ENCODE results near the gene HSPA12A.

HSPA12A gene

GRCh38 chr10:116654816-116655215 is 87.5 kb downstream of the HSPA12A start:
- no peak overlapping the region for H3K4me3 Mint-ChIP-seq
- no peak overlapping the region for H3K27ac Mint-ChIP-seq
- no peaks in the 10 kb centered on the region for H3K36me3 Mint-ChIP-seq (ENCODE audit: low read depth)
- no peak for DNase-seq
- no peaks in the 10 kb centered on the region for H3K4me1 Mint-ChIP-seq (ENCODE audit: low read depth)
- peaks cover 49% of the 10 kb centered on the region for H3K27me3 Mint-ChIP-seq
- peaks cover 8% of the 10 kb centered on the region for H3K9me3 Mint-ChIP-seq

GRCh38 chr10:116653885-116654284 is 88.5 kb downstream of the HSPA12A start:
- Mint-ChIP-seq H3K4me1 (ENCODE audit: low read depth) (no peaks in the 10 kb centered on the region), H3K4me3 (no peak overlapping the region), H3K27me3 (peaks cover 47% of the 10 kb centered on the region), H3K27ac (no peak overlapping the region), H3K36me3 (ENCODE audit: low read depth) (no peaks in the 10 kb centered on the region), H3K9me3 (peaks cover 14% of the 10 kb centered on the region)
- no peak for DNase-seq

- no peaks in the 10 kb centered on the region for H3K4me1 Mint-ChIP-seq (ENCODE audit: low read depth)
- peaks cover 17% of the 10 kb centered on the region for H3K9me3 Mint-ChIP-seq
- no peaks in the 10 kb centered on the region for H3K36me3 Mint-ChIP-seq (ENCODE audit: low read depth)
- H3K27me3 Mint-ChIP-seq: peaks cover 28% of the 10 kb centered on the region
- no peak overlapping the region for H3K4me3 Mint-ChIP-seq
- DNase-seq: no peak
- H3K27ac Mint-ChIP-seq: no peak overlapping the region
Measured at GRCh38 chr10:116648903-116649302, 93.5 kb downstream of the HSPA12A start.

- no peaks in the 10 kb centered on the region for H3K4me1 Mint-ChIP-seq (ENCODE audit: low read depth)
- H3K36me3 Mint-ChIP-seq (ENCODE audit: low read depth): no peaks in the 10 kb centered on the region
- no peak for DNase-seq
- H3K27ac Mint-ChIP-seq: no peak overlapping the region
- peaks cover 19% of the 10 kb centered on the region for H3K9me3 Mint-ChIP-seq
- no peak overlapping the region for H3K4me3 Mint-ChIP-seq
- peaks cover 43% of the 10 kb centered on the region for H3K27me3 Mint-ChIP-seq
Measured at GRCh38 chr10:116646502-116646901, 95.9 kb downstream of the HSPA12A start.

- no peak overlapping the region for H3K27ac Mint-ChIP-seq
- peaks cover 40% of the 10 kb centered on the region for H3K27me3 Mint-ChIP-seq
- H3K4me3 Mint-ChIP-seq: no peak overlapping the region
- no peaks in the 10 kb centered on the region for H3K36me3 Mint-ChIP-seq (ENCODE audit: low read depth)
- H3K9me3 Mint-ChIP-seq: peaks cover 10% of the 10 kb centered on the region
- DNase-seq: no peak
- H3K4me1 Mint-ChIP-seq (ENCODE audit: low read depth): peaks cover 10% of the 10 kb centered on the region
Measured at GRCh38 chr10:116637830-116638229, 104.5 kb downstream of the HSPA12A start.

- Mint-ChIP-seq H3K27me3 (peaks cover 33% of the 10 kb centered on the region), H3K27ac (no peak overlapping the region), H3K4me1 (ENCODE audit: low read depth) (peaks cover 10% of the 10 kb centered on the region), H3K9me3 (peaks cover 8% of the 10 kb centered on the region), H3K36me3 (ENCODE audit: low read depth) (no peaks in the 10 kb centered on the region), H3K4me3 (no peak overlapping the region)
- DNase-seq: no peak
Measured at GRCh38 chr10:116636976-116637375, 105.4 kb downstream of the HSPA12A start.

- Mint-ChIP-seq H3K9me3 (peaks cover 8% of the 10 kb centered on the region), H3K27ac (no peak overlapping the region), H3K27me3 (peaks cover 28% of the 10 kb centered on the region), H3K36me3 (ENCODE audit: low read depth) (no peaks in the 10 kb centered on the region), H3K4me3 (no peak overlapping the region), H3K4me1 (ENCODE audit: low read depth) (peaks cover 10% of the 10 kb centered on the region)
- DNase-seq: no peak
Measured at GRCh38 chr10:116636385-116636784, 106.0 kb downstream of the HSPA12A start.

GRCh38 chr10:116634126-116634975 is 108.0 kb downstream of the HSPA12A start:
- no peaks in the 10 kb centered on the region for H3K9me3 Mint-ChIP-seq
- peaks cover 10% of the 10 kb centered on the region for H3K4me1 Mint-ChIP-seq (ENCODE audit: low read depth)
- H3K27me3 Mint-ChIP-seq: peaks cover 13% of the 10 kb centered on the region
- H3K4me3 Mint-ChIP-seq: no peak overlapping the region
- DNase-seq: no peak
- H3K36me3 Mint-ChIP-seq (ENCODE audit: low read depth): no peaks in the 10 kb centered on the region
- H3K27ac Mint-ChIP-seq: no peak overlapping the region

GRCh38 chr10:116633216-116633600 is 109.2 kb downstream of the HSPA12A start:
- peaks cover 16% of the 10 kb centered on the region for H3K27me3 Mint-ChIP-seq
- no peak overlapping the region for H3K4me3 Mint-ChIP-seq
- DNase-seq: no peak
- peaks cover 10% of the 10 kb centered on the region for H3K4me1 Mint-ChIP-seq (ENCODE audit: low read depth)
- H3K27ac Mint-ChIP-seq: no peak overlapping the region
- H3K9me3 Mint-ChIP-seq: no peaks in the 10 kb centered on the region
- no peaks in the 10 kb centered on the region for H3K36me3 Mint-ChIP-seq (ENCODE audit: low read depth)

GRCh38 chr10:116632596-116633215 is 109.7 kb downstream of the HSPA12A start:
- no peak for DNase-seq
- no peak overlapping the region for H3K27ac Mint-ChIP-seq
- peaks cover 5% of the 10 kb centered on the region for H3K4me1 Mint-ChIP-seq (ENCODE audit: low read depth)
- H3K36me3 Mint-ChIP-seq (ENCODE audit: low read depth): no peaks in the 10 kb centered on the region
- no peak overlapping the region for H3K4me3 Mint-ChIP-seq
- H3K27me3 Mint-ChIP-seq: peaks cover 16% of the 10 kb centered on the region
- no peaks in the 10 kb centered on the region for H3K9me3 Mint-ChIP-seq

GRCh38 chr10:116631871-116632295 is 110.5 kb downstream of the HSPA12A start:
- Mint-ChIP-seq H3K4me3 (no peak overlapping the region), H3K9me3 (no peaks in the 10 kb centered on the region), H3K27ac (no peak overlapping the region), H3K36me3 (ENCODE audit: low read depth) (no peaks in the 10 kb centered on the region), H3K4me1 (ENCODE audit: low read depth) (peaks cover 2% of the 10 kb centered on the region), H3K27me3 (peaks cover 20% of the 10 kb centered on the region)
- no peak for DNase-seq

GRCh38 chr10:116630020-116630419 is 112.3 kb downstream of the HSPA12A start:
- Mint-ChIP-seq H3K4me1 (ENCODE audit: low read depth) (no peaks in the 10 kb centered on the region), H3K36me3 (ENCODE audit: low read depth) (no peaks in the 10 kb centered on the region), H3K27ac (no peak overlapping the region)

GRCh38 chr10:116629340-116629739 is 113.0 kb downstream of the HSPA12A start:
- DNase-seq: no peak
- H3K27me3 Mint-ChIP-seq: peaks cover 26% of the 10 kb centered on the region
- no peak overlapping the region for H3K27ac Mint-ChIP-seq
- H3K4me1 Mint-ChIP-seq (ENCODE audit: low read depth): no peaks in the 10 kb centered on the region
- no peaks in the 10 kb centered on the region for H3K9me3 Mint-ChIP-seq
- no peaks in the 10 kb centered on the region for H3K36me3 Mint-ChIP-seq (ENCODE audit: low read depth)
- H3K4me3 Mint-ChIP-seq: no peak overlapping the region

More at GRCh38 chr10:116630020-116630419, 112.3 kb downstream of the HSPA12A start:
- H3K9me3 Mint-ChIP-seq: no peaks in the 10 kb centered on the region
- no peak overlapping the region for H3K4me3 Mint-ChIP-seq
- no peak for DNase-seq
- peaks cover 25% of the 10 kb centered on the region for H3K27me3 Mint-ChIP-seq

GRCh38 chr10:116627386-116627933 is 114.9 kb downstream of the HSPA12A start:
- Mint-ChIP-seq H3K9me3 (no peaks in the 10 kb centered on the region), H3K4me1 (ENCODE audit: low read depth) (no peaks in the 10 kb centered on the region), H3K36me3 (ENCODE audit: low read depth) (no peaks in the 10 kb centered on the region), H3K4me3 (no peak overlapping the region), H3K27ac (no peak overlapping the region), H3K27me3 (peaks cover 35% of the 10 kb centered on the region)
- DNase-seq: no peak

GRCh38 chr10:116626815-116627214 is 115.6 kb downstream of the HSPA12A start:
- Mint-ChIP-seq H3K4me1 (ENCODE audit: low read depth) (no peaks in the 10 kb centered on the region), H3K27ac (no peak overlapping the region), H3K9me3 (no peaks in the 10 kb centered on the region), H3K4me3 (no peak overlapping the region), H3K36me3 (ENCODE audit: low read depth) (no peaks in the 10 kb centered on the region), H3K27me3 (peaks cover 41% of the 10 kb centered on the region)
- no peak for DNase-seq

Measured in activated T-cell treated with anti-CD3 and anti-CD28 coated beads, Interleukin-2, amount 50 U/mL, for 24 hours (primary cell).